SH-SY5Y (cell line): ENCODE data around the gene ATRN.

Source experiments
- GATA2 ChIP-seq: IDR thresholded peaks from 2 replicates; pipeline ENCODE4 v1.6.1; 2011; ENCODE audit warnings: mild to moderate bottlenecking, low read depth, low read length
- GATA3 ChIP-seq: IDR thresholded peaks from 2 replicates; pipeline ENCODE4 v1.6.1; 2011; ENCODE audit warnings: low read depth, mild to moderate bottlenecking, low read length, moderate library complexity

Gene ATRN

DNA sequence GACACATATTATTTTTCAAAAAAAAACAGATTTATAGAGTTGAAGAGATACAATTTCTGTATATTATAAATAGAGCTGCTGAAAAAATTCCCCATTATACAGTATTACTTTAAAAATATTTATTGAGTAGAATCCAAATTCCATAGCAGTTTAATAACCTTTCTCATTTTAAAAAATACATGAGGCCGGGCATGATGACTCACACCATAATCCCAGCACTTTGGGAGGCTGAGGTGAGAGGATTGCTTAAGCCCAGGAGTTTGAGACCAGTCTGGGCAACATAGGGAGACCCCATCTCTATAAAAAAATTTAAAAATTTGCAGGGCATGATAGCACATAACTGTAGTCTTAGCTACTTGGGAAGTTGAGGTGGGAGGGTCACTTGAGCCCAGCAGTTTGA lies 13.0 kb downstream of the ATRN start:
- TF ChIP-seq GATA3, result no peak
- no peak for TF ChIP-seq GATA2

DNA sequence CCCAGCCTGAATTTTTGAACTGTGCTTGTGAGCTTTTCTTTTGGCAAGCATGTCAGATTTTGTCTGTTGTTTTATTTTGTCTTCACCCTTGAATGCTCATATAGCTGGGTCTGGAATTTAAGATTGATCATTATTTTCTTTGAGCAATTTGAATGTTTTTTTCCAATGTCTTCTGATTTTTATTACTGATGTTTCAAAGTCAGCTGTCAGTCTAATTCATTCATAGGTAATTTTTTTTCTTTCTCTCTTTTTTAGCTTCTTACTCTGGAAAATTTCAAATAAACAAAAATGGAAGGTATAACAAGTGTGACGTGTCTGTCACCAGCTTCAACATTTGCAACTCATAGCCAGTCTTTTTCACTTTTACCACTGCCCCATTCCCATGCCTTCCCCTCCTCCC lies 15.1 kb downstream of the ATRN start:
- TF ChIP-seq GATA2 (no peak), GATA3 (no peak)

DNA sequence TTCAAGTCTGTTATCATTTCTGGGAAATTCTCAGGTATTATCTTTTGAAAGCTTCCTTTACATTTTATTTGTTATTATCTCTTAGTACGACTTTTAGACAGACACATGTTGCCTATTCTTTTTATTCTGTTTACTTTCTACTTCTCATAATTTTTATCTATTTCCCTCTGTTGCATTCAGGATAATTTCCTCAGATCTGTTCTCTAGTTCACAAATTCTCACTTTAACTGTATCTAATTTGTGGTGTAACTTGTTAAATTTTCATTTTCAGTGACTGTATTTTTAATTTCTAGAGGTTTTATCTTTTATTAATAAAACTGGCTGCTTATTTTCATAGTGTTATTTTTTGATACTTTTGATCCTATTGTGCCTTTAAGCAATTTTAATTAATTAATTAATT lies 16.0 kb downstream of the ATRN start:
- TF ChIP-seq GATA3 (no peak), GATA2 (no peak)

DNA sequence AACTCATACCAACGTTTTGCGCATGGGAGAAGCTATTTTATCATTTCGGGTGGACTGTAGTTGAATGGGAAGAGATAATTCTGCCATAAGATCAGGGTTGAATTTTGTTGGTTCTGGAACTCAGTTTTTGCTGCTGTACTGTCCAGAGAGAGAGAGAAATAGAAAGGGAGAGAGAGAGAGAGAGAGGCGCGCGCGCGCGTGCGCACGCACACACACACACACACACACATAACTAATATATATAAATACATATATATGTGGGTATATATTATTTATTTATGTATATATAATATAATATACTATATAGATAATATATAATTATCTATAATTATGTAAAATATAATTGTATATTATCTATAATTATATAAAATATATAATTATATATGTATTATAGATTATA lies 21.9 kb downstream of the ATRN start:
- TF ChIP-seq GATA2 (no peak), GATA3 (no peak)

DNA sequence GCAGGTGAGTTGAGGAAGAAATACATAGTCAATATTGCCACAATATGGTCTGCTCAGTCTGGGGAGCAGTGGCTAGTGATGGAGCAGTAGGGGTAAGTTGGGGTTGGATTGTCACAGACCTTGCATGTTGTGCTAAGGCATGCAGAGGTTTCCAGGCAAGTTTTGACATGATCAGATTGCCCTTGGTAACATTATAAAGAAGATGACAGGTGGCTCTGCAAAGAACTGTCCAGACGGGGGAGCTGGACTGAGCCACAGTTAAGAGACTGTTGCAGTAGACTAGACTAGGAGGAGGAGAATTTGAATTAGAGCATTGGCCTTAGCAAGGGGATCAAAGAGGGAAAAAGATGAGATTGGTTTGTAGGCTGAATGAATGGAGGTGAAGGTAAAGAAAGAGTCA lies 23.4 kb downstream of the ATRN start:
- no peak for TF ChIP-seq GATA2
- TF ChIP-seq GATA3, result no peak

DNA sequence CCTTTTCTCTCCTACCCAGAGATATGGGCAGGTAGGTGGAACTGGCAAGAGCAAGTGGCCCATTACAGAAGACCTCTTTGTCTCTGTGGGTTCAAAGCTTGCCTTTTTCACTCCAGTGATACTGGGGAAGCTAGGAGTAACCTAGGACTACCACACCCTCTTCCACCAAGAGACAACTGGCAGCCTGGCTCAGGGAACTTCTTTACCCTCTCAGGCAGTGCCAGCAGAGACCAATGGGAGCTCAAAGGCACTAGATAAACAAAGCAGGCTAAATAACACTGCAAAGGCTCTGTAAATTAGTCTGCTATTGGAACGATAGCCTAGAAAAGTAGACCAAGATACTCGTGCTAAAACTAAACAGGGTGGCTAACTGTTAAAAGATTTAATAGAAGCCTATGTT lies 32.1 kb downstream of the ATRN start:
- no peak for TF ChIP-seq GATA3
- TF ChIP-seq GATA2, result no peak

DNA sequence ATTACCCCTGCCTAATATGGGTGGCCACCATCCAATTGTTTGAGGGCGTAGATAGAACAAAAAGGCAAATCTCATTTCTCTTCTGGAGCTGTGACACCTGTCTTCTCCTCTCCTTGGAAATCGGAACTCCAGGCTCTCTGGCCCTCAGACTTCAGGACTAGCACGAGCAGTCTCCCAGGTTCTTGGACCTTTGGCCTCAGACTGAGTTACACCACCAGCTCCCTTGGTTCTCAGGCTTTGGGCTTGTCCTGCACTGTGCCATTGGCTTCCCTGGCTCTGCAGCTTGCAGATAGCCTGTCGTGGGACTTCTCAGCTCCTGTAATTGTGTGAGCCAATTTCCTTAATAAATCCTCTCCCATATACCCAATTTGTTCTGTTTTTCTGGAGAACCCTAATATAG lies 34.3 kb downstream of the ATRN start:
- TF ChIP-seq GATA3, result no peak
- no peak for TF ChIP-seq GATA2

DNA sequence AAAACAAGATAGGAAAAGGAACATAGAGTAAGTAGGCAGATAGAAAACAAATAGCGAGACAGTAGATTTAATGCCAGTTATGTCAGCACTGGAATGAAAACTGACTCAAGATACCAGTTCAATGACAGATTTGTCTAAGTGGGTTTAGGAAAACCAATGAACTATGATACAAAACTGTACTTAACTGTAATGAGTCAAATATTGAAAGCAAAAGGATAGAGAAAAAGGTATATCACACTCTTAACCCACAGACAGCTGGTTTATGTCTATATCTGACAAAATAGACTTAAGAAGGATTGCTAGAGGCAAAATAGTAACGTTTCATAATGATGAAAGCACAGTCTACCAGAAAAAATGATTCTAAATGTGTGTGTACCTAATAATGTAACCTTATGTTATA lies 38.2 kb downstream of the ATRN start:
- no peak for TF ChIP-seq GATA2
- TF ChIP-seq GATA3, result no peak

DNA sequence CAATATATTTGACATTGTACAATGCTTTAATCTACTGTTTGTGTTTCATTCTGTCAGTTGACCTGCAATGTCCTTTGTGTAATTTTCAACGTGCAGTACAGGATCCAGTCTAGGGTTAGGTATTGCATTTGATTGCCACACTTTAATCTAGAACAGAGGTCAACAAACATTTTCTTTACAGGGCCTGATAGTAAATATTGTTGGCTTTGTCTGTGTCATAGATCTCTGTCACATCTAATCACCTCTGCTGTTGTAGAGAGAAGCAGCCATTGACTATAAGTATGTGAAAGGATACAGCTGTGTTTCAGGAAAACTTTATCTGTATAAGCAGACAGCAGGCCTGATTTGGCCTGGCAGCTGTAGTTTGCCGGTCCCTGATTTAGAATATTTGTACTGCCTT lies 39.3 kb downstream of the ATRN start:
- no peak for TF ChIP-seq GATA3
- TF ChIP-seq GATA2, result no peak

DNA sequence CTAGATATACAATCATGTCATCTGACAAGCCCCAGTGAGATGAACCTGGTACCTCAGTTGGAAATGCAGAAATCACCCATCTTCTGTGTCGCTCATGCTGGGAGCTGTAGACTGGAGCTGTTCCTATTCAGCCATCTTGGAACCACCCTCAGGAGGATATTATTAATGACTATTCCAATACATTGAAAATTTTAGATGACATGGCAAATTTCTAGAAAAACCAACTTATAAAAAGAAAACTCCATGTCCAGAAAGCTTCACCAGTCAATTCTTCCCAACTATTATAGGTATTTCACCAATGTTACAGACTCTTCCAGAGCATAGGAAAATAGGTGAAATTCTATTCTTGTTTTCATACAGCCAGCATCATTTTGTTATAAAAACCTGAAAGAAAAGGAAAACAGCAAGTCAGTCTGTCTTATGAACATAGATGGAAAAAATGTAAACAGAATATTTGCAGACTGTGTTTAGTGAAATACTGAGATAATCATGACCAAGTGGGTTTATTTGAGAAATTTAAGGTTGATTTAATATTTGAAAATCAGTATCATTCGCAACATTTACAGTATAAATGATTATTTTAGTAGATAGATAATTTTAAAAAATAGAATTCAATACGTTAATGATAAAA lies 43.3 kb downstream of the ATRN start:
- TF ChIP-seq GATA3, result no peak

DNA sequence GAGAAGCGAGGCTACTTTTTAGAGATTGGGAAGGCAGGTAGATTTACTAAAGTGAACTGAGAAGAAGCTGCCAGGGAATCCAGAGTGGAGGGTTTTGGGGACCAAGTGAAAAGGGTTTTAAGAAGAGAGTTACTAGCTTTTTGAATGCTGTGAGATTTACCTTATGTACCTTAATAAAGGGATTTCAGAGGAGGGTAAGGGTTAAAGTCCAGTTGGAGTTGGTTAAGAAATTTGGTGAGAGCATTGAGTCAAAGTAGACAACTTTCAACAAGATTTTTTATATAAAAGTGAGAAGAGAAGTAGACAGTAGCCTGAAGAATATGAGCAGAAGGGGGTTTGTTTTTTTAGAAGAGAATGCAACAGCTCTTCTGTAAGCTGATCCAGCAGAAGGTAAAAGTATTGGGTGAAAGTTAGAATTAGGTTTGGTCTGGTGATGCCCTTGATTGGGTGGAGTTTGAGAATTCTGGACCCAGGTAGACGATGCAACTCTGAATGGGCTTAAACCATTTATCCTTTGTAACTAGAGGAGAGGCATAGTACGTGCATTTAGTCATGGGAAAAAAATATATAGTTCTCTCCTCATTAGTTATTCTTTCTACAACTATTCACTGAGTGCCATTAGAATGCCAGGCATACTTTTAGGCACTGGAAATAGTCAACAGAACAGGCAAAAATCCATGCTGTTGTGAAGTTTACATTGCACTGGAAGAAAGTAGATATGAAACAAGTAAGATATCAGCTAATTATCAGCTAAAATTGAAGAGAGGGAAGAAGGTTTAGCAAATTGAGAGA lies 44.8 kb downstream of the ATRN start:
- TF ChIP-seq GATA2 (no peak), GATA3 (no peak)

DNA sequence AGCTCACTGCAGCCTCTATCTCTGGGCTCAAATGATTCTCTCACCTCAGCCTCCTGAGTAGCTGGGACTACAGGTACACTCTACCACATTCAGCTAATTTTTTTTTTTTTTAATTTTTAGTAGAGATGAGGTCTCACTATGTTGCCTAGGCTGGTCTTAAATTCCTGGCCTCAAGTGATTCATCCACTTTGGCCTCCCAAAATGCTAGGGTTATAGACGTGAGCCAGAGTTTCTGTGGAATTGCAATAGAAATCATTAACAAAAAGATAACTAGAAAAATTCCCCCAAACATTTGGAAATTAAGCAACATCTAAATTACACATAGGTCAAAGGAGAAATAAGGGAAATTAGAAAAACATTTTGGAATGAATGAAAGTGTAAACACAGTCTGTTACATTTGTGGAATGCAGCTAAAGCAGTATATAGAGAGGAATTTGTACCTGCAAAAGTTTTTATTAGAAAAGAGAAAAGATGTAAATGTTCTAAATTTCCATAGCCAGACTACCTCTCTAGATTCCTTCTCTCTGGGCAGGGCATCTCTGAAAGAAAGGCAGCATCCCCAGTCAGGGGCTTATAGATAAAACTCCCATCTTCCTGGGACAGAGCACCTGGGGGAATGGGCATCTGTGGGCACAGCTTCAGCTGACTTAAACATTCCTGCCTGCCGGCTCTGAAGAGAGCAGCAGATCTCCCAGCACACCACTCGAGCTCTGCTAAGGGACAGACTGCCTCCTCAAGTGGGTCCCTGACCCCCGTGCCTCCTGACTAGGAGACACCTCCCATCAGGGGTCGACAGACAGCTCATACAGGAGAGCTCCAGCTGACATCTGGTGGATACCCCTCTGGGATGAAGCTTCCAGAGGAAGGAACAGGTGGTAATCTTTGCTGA lies 51.3 kb downstream of the ATRN start:
- TF ChIP-seq GATA2 (no peak), GATA3 (no peak)

DNA sequence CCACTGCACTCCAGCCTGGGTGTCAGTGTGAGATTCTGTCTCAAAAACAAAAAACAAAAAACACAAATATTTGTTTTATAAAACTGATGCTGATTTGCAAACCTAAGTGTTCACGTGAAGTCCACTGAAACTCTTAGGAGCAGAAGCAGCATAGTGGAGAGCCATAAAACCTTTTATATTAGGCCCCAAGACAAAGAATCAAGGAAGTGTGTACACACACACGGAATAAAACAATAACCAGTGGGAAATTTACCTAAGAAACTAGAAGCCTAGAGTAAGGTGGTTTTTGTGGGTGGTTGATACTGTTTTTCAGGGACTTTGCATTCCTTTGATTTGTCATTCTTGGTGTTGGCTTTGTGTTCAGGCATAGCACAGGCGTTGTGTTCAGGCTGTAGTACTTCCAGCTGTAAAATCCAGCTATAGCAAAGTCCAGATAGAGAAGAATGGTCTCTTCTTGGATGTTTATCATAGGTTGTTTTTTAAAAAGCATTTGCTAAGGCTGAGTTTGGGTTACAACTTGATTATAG lies 61.3 kb downstream of the ATRN start:
- TF ChIP-seq GATA2 (no peak), GATA3 (no peak)

DNA sequence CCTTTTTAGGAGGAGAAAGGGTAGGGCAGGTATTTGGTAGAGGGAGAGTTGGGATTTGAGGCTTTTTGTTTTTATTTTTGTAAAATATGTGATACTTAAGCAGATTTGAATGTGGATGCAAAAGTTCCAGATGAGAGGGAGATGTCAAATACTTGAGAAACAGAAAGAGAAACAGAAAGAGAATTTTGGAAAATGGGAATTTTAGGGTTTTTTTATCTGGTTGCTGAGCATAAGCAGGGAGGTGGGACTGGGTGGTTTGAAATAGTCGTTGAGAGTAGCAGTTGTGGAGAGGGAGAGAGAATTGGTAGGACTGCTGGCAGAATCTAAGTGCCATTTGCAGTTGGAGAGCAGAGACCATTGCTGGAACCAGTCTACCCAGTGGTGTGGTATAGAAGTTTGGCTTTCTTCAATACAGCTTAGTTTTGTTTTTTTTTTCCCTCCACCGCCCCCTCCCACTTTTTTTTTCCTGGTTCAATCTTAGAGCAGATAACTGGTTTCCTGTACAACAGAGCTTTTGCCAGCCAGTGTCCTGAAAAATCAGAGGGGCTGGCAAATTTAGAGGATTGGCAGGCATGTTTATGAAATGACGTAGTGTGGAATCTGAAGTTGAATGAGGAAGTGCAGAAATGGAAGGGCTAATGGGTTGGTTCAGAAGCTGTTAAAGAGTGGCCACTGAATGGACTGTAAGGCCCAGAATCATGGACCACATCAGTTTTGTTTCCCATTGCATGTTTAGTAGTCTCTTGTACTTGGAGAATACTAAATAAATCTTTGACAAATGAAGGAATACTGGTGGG lies 68.7 kb downstream of the ATRN start:
- no peak for TF ChIP-seq GATA2
- TF ChIP-seq GATA3, result no peak
